GM23248 (cell line): ENCODE data around the gene PTPN1. TPM values are rescaled to one million over a fixed set of nuclear protein-coding genes. Genes with fewer than 3 reads are reported as not detected.

Experiments used
- DNase-seq: peaks from one replicate; pipeline ENCODE4 v3.0.0-alpha.2; 2015
- H2AFZ ChIP-seq: fragments of 200-600 bp; sonication (generic); 2 replicates; pipeline ENCODE4 v1.6.1; 2016; ENCODE audit warnings: antibody characterized with exemption
- H3F3A ChIP-seq: fragments of 200-600 bp; sonication (generic); 2 replicates; pipeline ENCODE4 v1.6.1; 2016; ENCODE audit warnings: mild to moderate bottlenecking, antibody characterized with exemption, mixed run types; ENCODE audit not compliant: insufficient read depth
- H3K27ac ChIP-seq: fragments of 200-600 bp; sonication (generic); 2 replicates; pipeline ENCODE4 v1.5.1; 2016; ENCODE audit warnings: mild to moderate bottlenecking
- H3K27me3 ChIP-seq: fragments of 200-600 bp; sonication (generic); replicated peaks from 2 replicates; pipeline ENCODE4 v1.6.1; 2016; ENCODE audit warnings: mild to moderate bottlenecking; ENCODE audit not compliant: insufficient read depth
- H3K36me3 ChIP-seq: fragments of 200-600 bp; sonication (generic); 2 replicates; pipeline ENCODE4 v1.6.1; 2016; ENCODE audit warnings: low read depth, mild to moderate bottlenecking
- H3K4me1 ChIP-seq: fragments of 200-600 bp; sonication (generic); 2 replicates; pipeline ENCODE4 v1.6.1; 2016; ENCODE audit warnings: mild to moderate bottlenecking; ENCODE audit not compliant: insufficient read depth
- H3K4me2 ChIP-seq: fragments of 200-600 bp; sonication (generic); one replicate; pipeline ENCODE4 v1.6.1; 2016; ENCODE audit warnings: mild to moderate bottlenecking; ENCODE audit not compliant: unreplicated experiment
- H3K4me3 ChIP-seq: fragments of 200-600 bp; sonication (generic); 2 replicates; pipeline ENCODE4 v1.5.1; 2016; ENCODE audit warnings: mild to moderate bottlenecking
- H3K79me2 ChIP-seq: fragments of 200-600 bp; sonication (generic); 2 replicates; pipeline ENCODE4 v1.6.1; 2016; ENCODE audit warnings: mild to moderate bottlenecking; ENCODE audit not compliant: insufficient read depth
- H3K9ac ChIP-seq: fragments of 200-600 bp; sonication (generic); 2 replicates; pipeline ENCODE4 v1.6.1; 2016; ENCODE audit warnings: mild to moderate bottlenecking
- H3K9me2 ChIP-seq: fragments of 200-600 bp; sonication (generic); 2 replicates; pipeline ENCODE4 v1.6.1; 2016; ENCODE audit warnings: mixed run types, mild to moderate bottlenecking, moderate library complexity; ENCODE audit not compliant: insufficient read depth
- H3K9me3 ChIP-seq: fragments of 200-600 bp; sonication (generic); one replicate; pipeline ENCODE4 v1.6.1; 2017; ENCODE audit warnings: low read depth
- H4K20me1 ChIP-seq: fragments of 200-600 bp; sonication (generic); 2 replicates; pipeline ENCODE4 v1.6.0; 2016; ENCODE audit not compliant: insufficient read depth
- EZH2 ChIP-seq: fragments of 200-600 bp; sonication (generic); IDR thresholded peaks from 2 replicates; pipeline ENCODE4 v1.6.1; 2018; ENCODE audit warnings: antibody characterized with exemption, mild to moderate bottlenecking; ENCODE audit not compliant: insufficient read depth, poor library complexity, severe bottlenecking
- EZH2phosphoT487 ChIP-seq: fragments of 200-600 bp; sonication (generic); IDR thresholded peaks from 2 replicates; pipeline ENCODE4 v1.6.1; 2018; ENCODE audit warnings: antibody characterized with exemption, moderate library complexity, mild to moderate bottlenecking, low read depth; ENCODE audit not compliant: insufficient read depth
- WGBS, 2 experiments: methylation state at CpG; one replicate each; pipeline ENCODE4 v1.1.6; 2015 to 2017; ENCODE audit warnings: low lambda C conversion rate in 2 of 2, low coverage in 1 of 2; ENCODE audit errors: missing lambda C conversion rate in 2 of 2; 5-methylcytosine and 5-hydroxymethylcytosine counted together
- in situ Hi-C: fragments of 300-500 bp; cut with MboI; formaldehyde crosslinking; loops from 2 replicates; pipeline ENCODE4 v1.15.0; 2020
- polyA plus RNA-seq: library from polyadenylated mRNA; unstranded; fragments of >200 nt; fragmentation: Nextera tagmentation; extraction: Ambion mirVana; gene quantifications from 2 replicates; pipeline ENCODE4 v1.2.1, GENCODE V29; 2016
- total RNA-seq: library from RNA; depleted of rRNA; stranded (reverse); fragments of >200 nt; shearing (Covaris generic); gene quantifications from 2 replicates; pipeline ENCODE4 v1.2.3, GENCODE V29; 2014

Gene PTPN1
- total and polyA plus RNA-seq, 2 experiments from 2014 or later = 18.9 to 22.8 TPM

DNA sequence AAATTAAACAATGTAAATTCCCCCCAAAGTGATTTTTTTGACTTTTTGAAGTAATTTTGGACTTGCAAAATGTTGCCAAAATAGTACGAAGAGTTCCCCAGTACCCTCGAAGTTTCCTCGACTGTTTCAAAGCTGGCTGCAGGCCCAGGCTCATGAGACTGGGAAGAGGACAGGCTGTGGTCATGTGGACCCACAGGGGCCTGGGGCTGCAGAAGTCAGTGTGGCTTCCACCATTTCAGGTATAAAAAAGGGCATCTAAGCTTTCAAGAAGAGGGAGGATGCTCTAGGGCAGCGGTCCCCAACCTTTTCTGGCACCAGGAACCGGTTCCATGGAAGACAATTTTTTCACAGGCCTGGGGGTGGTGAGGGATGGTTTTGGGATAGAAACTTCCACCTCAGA is 75.0 kb downstream of the PTPN1 start:
- 54 to 56% methylated on average over 5 of the region's 5 CpGs for WGBS, 2 experiments
- in situ Hi-C loops = no loop called here

DNA sequence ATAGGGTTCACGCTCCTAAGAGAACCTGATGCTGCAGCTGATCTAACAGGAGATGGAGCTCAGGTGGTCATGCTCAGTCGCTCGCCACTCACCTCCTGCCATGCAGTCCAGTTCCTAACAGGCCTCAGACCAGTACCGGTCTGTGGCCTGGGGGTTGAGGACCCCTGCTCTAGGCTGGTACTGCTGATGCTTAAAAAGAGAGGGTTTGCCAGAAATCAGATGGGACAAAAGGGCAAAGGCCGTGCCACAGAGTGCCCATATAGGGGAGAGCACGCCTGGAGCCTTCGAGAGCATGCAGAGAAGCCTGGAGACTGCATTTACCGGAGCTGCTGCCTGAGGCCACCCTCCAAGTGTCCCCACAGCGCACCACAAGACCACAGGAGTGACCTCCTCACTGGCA is 75.5 kb downstream of the PTPN1 start:
- peaks cover 21% of the 10 kb centered on the region; the same call in 1 of the 2 replicates for H3K36me3 ChIP-seq
- in situ Hi-C loops = no loop called here

More for the DNA sequence above, 75.0 kb downstream of the PTPN1 start:
- Histone ChIP-seq H3K27me3 (no peaks in the 10 kb centered on the region), H3K9me2 (no peaks in the 10 kb centered on the region), H3K79me2 (peaks cover 12% of the 10 kb centered on the region; the same call in 1 of the 2 replicates), H3F3A (peaks cover 4% of the 10 kb centered on the region; the same call in 1 of the 2 replicates), H3K9me3 (no peaks in the 10 kb centered on the region), H3K36me3 (peaks cover 24% of the 10 kb centered on the region), H4K20me1 (no peaks in the 10 kb centered on the region), H3K4me3 (no peak overlapping the region), H2AFZ (no peak overlapping the region), H3K9ac (no peak overlapping the region), H3K4me1 (no peaks in the 10 kb centered on the region), H3K4me2 (no peak overlapping the region), H3K27ac (no peak overlapping the region)
- TF ChIP-seq EZH2phosphoT487 = no peak
- TF ChIP-seq EZH2 = no peak
- no peak for DNase-seq

DNA sequence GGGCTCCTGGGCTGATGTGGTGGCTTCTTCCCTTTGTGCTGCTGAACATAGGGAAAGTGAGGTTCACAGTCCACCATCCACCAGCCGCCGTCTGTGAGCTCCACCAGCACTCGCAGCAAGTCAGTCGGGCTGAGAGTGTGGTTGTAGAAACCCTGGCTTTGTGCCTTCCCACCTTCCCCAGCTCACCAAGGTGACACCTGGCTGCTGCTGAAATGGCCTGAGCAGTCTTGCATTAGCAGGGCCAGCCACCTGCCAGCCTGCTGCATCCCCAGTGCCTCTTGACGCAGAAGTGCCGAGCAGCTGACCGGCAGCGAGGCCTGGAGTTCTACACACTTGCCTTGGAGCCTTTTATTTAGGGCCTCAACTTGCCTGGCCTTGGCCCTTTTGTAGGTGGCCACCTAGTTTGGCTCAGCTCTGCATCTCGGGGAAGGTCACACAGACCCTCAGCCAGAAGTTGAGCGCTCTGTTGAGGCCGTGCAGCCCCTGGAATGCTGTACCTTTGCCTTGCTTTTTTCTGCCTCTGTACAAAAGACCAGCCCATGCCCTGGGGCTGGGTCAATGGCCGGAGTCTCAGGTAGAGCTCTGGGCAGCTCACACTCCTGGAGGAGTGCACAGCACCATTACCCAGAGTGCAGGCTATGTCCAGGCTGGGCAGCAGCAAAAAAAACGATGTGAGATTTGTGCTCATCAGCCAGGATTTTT is 76.5 kb downstream of the PTPN1 start:
- Histone ChIP-seq H2AFZ (no peak overlapping the region), H3K4me2 (no peak overlapping the region), H3K79me2 (0 out of 2 replicates have a peak, but pooled peaks cover 7% of the 10 kb centered on the region), H3K9me3 (no peaks in the 10 kb centered on the region), H3F3A (peaks cover 4% of the 10 kb centered on the region; the same call in 1 of the 2 replicates), H3K27me3 (no peaks in the 10 kb centered on the region), H3K9ac (no peak overlapping the region), H3K36me3 (peaks cover 15% of the 10 kb centered on the region; the same call in 1 of the 2 replicates), H3K9me2 (no peaks in the 10 kb centered on the region), H3K4me1 (no peaks in the 10 kb centered on the region), H4K20me1 (no peaks in the 10 kb centered on the region), H3K27ac (no peak overlapping the region), H3K4me3 (no peak overlapping the region)
- in situ Hi-C loops = no loop called here
- no peak for DNase-seq
- WGBS, 2 experiments = 86% methylated on average over 13 of the region's 13 CpGs
- TF ChIP-seq EZH2phosphoT487 (no peak), EZH2 (no peak)

More for the DNA sequence above, 75.5 kb downstream of the PTPN1 start:
- Histone ChIP-seq H3K4me3 (no peak overlapping the region), H3F3A (peaks cover 4% of the 10 kb centered on the region; the same call in 1 of the 2 replicates), H3K9me2 (no peaks in the 10 kb centered on the region), H3K27me3 (no peaks in the 10 kb centered on the region), H3K9me3 (no peaks in the 10 kb centered on the region), H3K9ac (no peak overlapping the region), H2AFZ (no peak overlapping the region), H3K79me2 (0 out of 2 replicates have a peak, but pooled peaks cover 7% of the 10 kb centered on the region), H3K4me1 (no peaks in the 10 kb centered on the region), H4K20me1 (no peaks in the 10 kb centered on the region), H3K27ac (no peak overlapping the region), H3K4me2 (no peak overlapping the region)
- no peak for DNase-seq
- 96 to 98% methylated on average over 9 of the region's 9 CpGs for whole genome bisulfite sequencing, 2 experiments
- TF ChIP-seq EZH2phosphoT487 (no peak), EZH2 (no peak)

DNA sequence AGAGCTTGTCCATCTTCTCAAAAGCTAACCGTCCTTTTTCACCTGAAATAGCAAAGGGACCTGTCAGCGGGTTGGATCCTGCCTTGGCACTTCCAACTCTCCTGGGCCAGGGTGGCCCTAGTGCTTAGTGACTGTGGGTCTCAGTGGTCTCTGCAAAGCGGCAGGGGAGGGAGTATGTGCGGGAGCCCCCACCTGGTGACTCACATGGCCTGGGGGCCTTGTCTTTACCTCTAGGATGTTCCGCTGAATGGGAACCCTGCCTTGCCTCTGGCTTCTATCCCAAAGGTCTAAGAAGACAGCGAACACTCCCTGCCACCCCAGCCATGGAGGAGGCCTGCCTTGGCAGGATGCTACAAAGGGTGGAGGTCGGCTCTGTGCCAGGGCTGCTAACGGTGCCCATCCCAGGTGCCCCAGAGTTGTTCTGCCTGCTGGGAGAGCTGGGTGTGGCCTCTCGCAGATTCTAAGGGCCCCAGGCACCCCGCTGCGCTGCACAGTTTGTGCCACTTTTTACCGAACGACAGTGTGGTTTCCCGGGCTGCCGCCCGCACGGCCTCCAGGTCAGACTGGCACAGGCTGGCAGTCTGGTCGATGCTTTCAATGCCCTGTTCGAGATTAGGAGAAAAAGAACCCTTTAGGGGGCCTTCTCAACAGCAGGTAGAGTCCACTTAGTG is 77.2 kb downstream of the PTPN1 start:
- no peak for DNase-seq
- Histone ChIP-seq H3K9me3 (no peaks in the 10 kb centered on the region), H3K9ac (no peak overlapping the region), H3K9me2 (no peaks in the 10 kb centered on the region), H2AFZ (no peak overlapping the region), H3K4me2 (no peak overlapping the region), H4K20me1 (no peaks in the 10 kb centered on the region), H3K79me2 (0 out of 2 replicates have a peak, but pooled peaks cover 7% of the 10 kb centered on the region), H3K27ac (no peak overlapping the region), H3F3A (peaks cover 4% of the 10 kb centered on the region; the same call in 1 of the 2 replicates), H3K36me3 (peaks cover 15% of the 10 kb centered on the region; the same call in 1 of the 2 replicates), H3K4me3 (no peak overlapping the region), H3K27me3 (no peaks in the 10 kb centered on the region), H3K4me1 (no peaks in the 10 kb centered on the region)
- TF ChIP-seq EZH2phosphoT487 = no peak
- no peak for TF ChIP-seq EZH2
- WGBS, 2 experiments = 88 to 89% methylated on average over 17 to 19 of the region's 19 CpGs
- in situ Hi-C loops = no loop called here
